PC-9 (cell line): Measurements from ENCODE around the gene OR2B3. TPM values are rescaled to one million over a fixed set of nuclear protein-coding genes. Genes with fewer than 3 reads are reported as not detected.
A peak's percentile ranks its signal among the peaks of the same experiment; 100 is the strongest.
"Not testable (repeated sequence)": the region's sequence is repeated elsewhere in the genome, so short reads cannot be mapped to it uniquely, and the experiment has no call there.

Experiments used
- BruUV-seq: library from RNA; stranded (reverse); fragments of 400-500 nt; replicated peaks from 2 replicates; lab custom pipeline; 2021; lab: Mats Ljungman, UMichigan
- CTCF ChIA-PET: fragments of 300-600 bp; sonication (Branson Sonifier 250); formaldehyde crosslinking; loops from one replicate; lab custom pipeline; 2022; ENCODE audit warnings: antibody characterized with exemption; lab: Charles Lee
- POLR2A ChIA-PET: fragments of 300-600 bp; sonication (Branson Sonifier 250); formaldehyde crosslinking; loops from one replicate; lab custom pipeline; 2022; ENCODE audit warnings: antibody characterized with exemption; ENCODE audit not compliant: unreplicated experiment; lab: Charles Lee
- DNase-seq, 2 experiments: peaks; one replicate each; pipeline versions ENCODE4 v3.0.0 to v3.0.0-alpha.2; 2015 to 2022; ENCODE audit warnings: mixed read lengths in 1 of 2
- H2AFZ ChIP-seq: fragments of 200-600 bp; sonication (generic); 2 replicates; pipeline ENCODE4 v1.8.1; 2017; ENCODE audit warnings: antibody characterized with exemption
- H3F3A ChIP-seq: fragments of 200-600 bp; sonication (generic); 2 replicates; pipeline ENCODE4 v1.8.1; 2017; ENCODE audit warnings: antibody characterized with exemption, mild to moderate bottlenecking, low read depth; ENCODE audit not compliant: insufficient read depth
- H3K27ac ChIP-seq: fragments of 200-600 bp; sonication (generic); 2 replicates; pipeline ENCODE4 v1.6.1; 2016; ENCODE audit warnings: mixed run types
- H3K27me3 ChIP-seq: fragments of 200-600 bp; sonication (generic); 2 replicates; pipeline ENCODE4 v1.6.1; 2016; ENCODE audit warnings: low read depth, mixed run types; ENCODE audit not compliant: insufficient read depth
- H3K36me3 ChIP-seq: fragments of 200-600 bp; sonication (generic); 2 replicates; pipeline ENCODE4 v1.6.1; 2016; ENCODE audit warnings: low read depth, mixed run types
- H3K4me1 ChIP-seq: fragments of 200-600 bp; sonication (generic); replicated peaks from 2 replicates; pipeline ENCODE4 v1.6.1; 2016; ENCODE audit warnings: mixed run types; ENCODE audit not compliant: insufficient read depth
- H3K4me2 ChIP-seq: fragments of 200-600 bp; sonication (generic); 2 replicates; pipeline ENCODE4 v1.6.1; 2017; ENCODE audit warnings: mixed run types
- H3K4me3 ChIP-seq: fragments of 200-600 bp; sonication (generic); 2 replicates; pipeline ENCODE4 v1.6.1; 2016; ENCODE audit warnings: mixed run types
- H3K79me2 ChIP-seq: fragments of 200-600 bp; sonication (generic); 2 replicates; pipeline ENCODE4 v1.6.1; 2017; ENCODE audit warnings: low read depth, mixed run types
- H3K9me2 ChIP-seq: fragments of 200-600 bp; sonication (generic); 2 replicates; pipeline ENCODE4 v1.8.1; 2017; ENCODE audit warnings: mild to moderate bottlenecking; ENCODE audit not compliant: insufficient read depth
- H3K9me3 ChIP-seq: fragments of 200-600 bp; sonication (generic); 2 replicates; pipeline ENCODE4 v1.8.1; 2016; ENCODE audit warnings: low read depth; ENCODE audit not compliant: insufficient read depth
- H4K20me1 ChIP-seq: fragments of 200-600 bp; sonication (generic); 2 replicates; pipeline ENCODE4 v1.8.1; 2017; ENCODE audit not compliant: insufficient read depth
- CTCF ChIP-seq: fragments of 200-600 bp; sonication (generic); conservative IDR thresholded peaks from 2 replicates; pipeline ENCODE4 v1.6.1; 2017; ENCODE audit warnings: mixed run types, antibody characterized with exemption, mild to moderate bottlenecking, moderate library complexity
- EZH2 ChIP-seq: fragments of 200-600 bp; sonication (generic); IDR thresholded peaks from 2 replicates; pipeline ENCODE4 v1.8.0; 2017; ENCODE audit warnings: antibody characterized with exemption, low read depth
- intact Hi-C: fragments of 100-400 bp; cut with micrococcal nuclease; formaldehyde crosslinking; loops from one replicate; pipeline ENCODE4 v1.10.0; 2022; ENCODE audit not compliant: unreplicated experiment
- total RNA-seq: library from RNA; stranded (reverse); gene quantifications from 2 replicates; pipeline ENCODE4 v1.2.3, GENCODE V29; 2021

The OR2B3 gene
- total RNA-seq, 1 experiment from 2014 or later, result not detected

- Histone ChIP-seq H3K4me3 (no peak overlapping the region), H3K27me3 (no peaks in the 10 kb centered on the region), H3K4me1 (no peaks in the 10 kb centered on the region), H3K36me3 (no peaks in the 10 kb centered on the region), H3K27ac (no peak overlapping the region), H3K9me2 (no peaks in the 10 kb centered on the region), H3K4me2 (no peak overlapping the region), H3K79me2 (no peaks in the 10 kb centered on the region), H3K9me3 (no peaks in the 10 kb centered on the region), H4K20me1 (no peaks in the 10 kb centered on the region), H3F3A (no peaks in the 10 kb centered on the region), H2AFZ (no peak overlapping the region)
- DNase-seq, result no peak
- POLR2A ChIA-PET, result no interaction called here
- CTCF ChIA-PET, result no interaction called here
- intact Hi-C loops, result no loop called here
- BruUV-seq, result no TSS peak
- TF ChIP-seq CTCF, result no peak
- no peak for TF ChIP-seq EZH2
These were observed 42.4 kb upstream of the OR2B3 start for GRCh38 chr6:29129326-29130012.

- H3F3A ChIP-seq, H3K9me3 ChIP-seq, H3K4me3 ChIP-seq, DNase-seq, H3K36me3 ChIP-seq, H3K27ac ChIP-seq, CTCF ChIA-PET, H3K79me2 ChIP-seq, H3K4me1 ChIP-seq, BruUV-seq, POLR2A ChIA-PET, H3K4me2 ChIP-seq, H2AFZ ChIP-seq, H4K20me1 ChIP-seq, H3K9me2 ChIP-seq, intact Hi-C loops: not testable (repeated sequence)
- H3K27me3 ChIP-seq, result peaks cover 12% of the 10 kb centered on the region; the same call in 1 of the 2 replicates
These were observed 27.9 kb upstream of the OR2B3 start for GRCh38 chr6:29114964-29115363.

- Histone ChIP-seq H3K9me3 (no peaks in the 10 kb centered on the region), H3K79me2 (no peaks in the 10 kb centered on the region), H3F3A (no peaks in the 10 kb centered on the region), H4K20me1 (no peaks in the 10 kb centered on the region), H3K36me3 (no peaks in the 10 kb centered on the region), H3K27ac (no peak overlapping the region), H3K27me3 (peaks cover 7% of the 10 kb centered on the region; the same call in 1 of the 2 replicates), H3K9me2 (no peaks in the 10 kb centered on the region), H3K4me1 (no peaks in the 10 kb centered on the region), H3K4me2 (no peak overlapping the region), H3K4me3 (no peak overlapping the region), H2AFZ (no peak overlapping the region)
- DNase-seq, result peak in 1 of 2 experiments; percentile 2
- POLR2A ChIA-PET, result no interaction called here
- no TSS peak for BruUV-seq
- TF ChIP-seq CTCF (no peak), EZH2 (no peak)
- CTCF ChIA-PET, result no interaction called here
- intact Hi-C loops, result no loop called here
These were observed 25.0 kb upstream of the OR2B3 start for GRCh38 chr6:29112135-29112534.

GRCh38 chr6:29107758-29108157 lies 20.6 kb upstream of the OR2B3 start, which contains the start of gene OR2J3:
TSS of gene OR2J3 (plus strand) at chr6:29108058. CDS start at chr6:29111891, 3,833 bp downstream.
- Histone ChIP-seq H3K27me3 (peaks cover 18% of the 10 kb centered on the region; the same call in 1 of the 2 replicates), H2AFZ (no peak within 1 kb of the TSS), H3K4me2 (no peak within 1 kb of the TSS), H3K79me2 (no peaks in the 10 kb centered on the region), H3K9me2 (no peaks in the 10 kb centered on the region), H3K27ac (no peak within 1 kb of the TSS), H3K36me3 (no peaks in the 10 kb centered on the region), H3K4me1 (no peaks in the 10 kb centered on the region), H3K9me3 (no peaks in the 10 kb centered on the region), H4K20me1 (no peaks in the 10 kb centered on the region), H3K4me3 (no peak within 1 kb of the TSS), H3F3A (no peaks in the 10 kb centered on the region)
- DNase-seq, result no peak
- no TSS peak for BruUV-seq
- intact Hi-C loops, result no loop called here
- POLR2A ChIA-PET, result no interaction called here
- no peak for TF ChIP-seq EZH2
- no peak for TF ChIP-seq CTCF
- CTCF ChIA-PET, result no interaction called here
